Activated naive CD4-positive, alpha-beta T cell (primary cell): ENCODE measurements around the gene JMJD4.

Experiments used
- DNase-seq, 4 experiments: peaks; one replicate each; lab custom pipeline; 2025; lab: John Stamatoyannopoulos, UW

The JMJD4 gene

GRCh38 chr1:227768640-227769039, 33.5 kb upstream of the JMJD4 start:
- no peak for DNase-seq

- DNase-seq: no peak
Measured at GRCh38 chr1:227768125-227768439, 33.0 kb upstream of the JMJD4 start.

- DNase-seq: no peak
Measured at GRCh38 chr1:227767401-227768124, 32.5 kb upstream of the JMJD4 start.

GRCh38 chr1:227766653-227767277, 31.7 kb upstream of the JMJD4 start:
- DNase-seq: no peak

GRCh38 chr1:227766015-227766634, 31.0 kb upstream of the JMJD4 start:
- DNase-seq: peak in 2 of 4 experiments; percentile 56 to 62

GRCh38 chr1:227765261-227766014, 30.3 kb upstream of the JMJD4 start:
- DNase-seq: no peak

GRCh38 chr1:227764019-227764391, 28.9 kb upstream of the JMJD4 start:
- no peak for DNase-seq

GRCh38 chr1:227763246-227764018, 28.3 kb upstream of the JMJD4 start:
- no peak for DNase-seq

- peak; percentile 44 to 82 (median 62) for DNase-seq
Measured at GRCh38 chr1:227762231-227762911, 27.3 kb upstream of the JMJD4 start.

GRCh38 chr1:227761621-227762230, 26.6 kb upstream of the JMJD4 start:
- DNase-seq: no peak

- no peak for DNase-seq
Measured at GRCh38 chr1:227760377-227760776, 25.3 kb upstream of the JMJD4 start.

- DNase-seq: no peak
Measured at GRCh38 chr1:227759341-227760300, 24.5 kb upstream of the JMJD4 start.

- DNase-seq: no peak
Measured at GRCh38 chr1:227758366-227758765, 23.3 kb upstream of the JMJD4 start.

GRCh38 chr1:227757781-227758180, 22.7 kb upstream of the JMJD4 start:
- no peak for DNase-seq

GRCh38 chr1:227756172-227756959, 21.3 kb upstream of the JMJD4 start:
- DNase-seq: no peak

- no peak for DNase-seq
Measured at GRCh38 chr1:227754958-227755357, 19.9 kb upstream of the JMJD4 start.

GRCh38 chr1:227753999-227754711, 19.1 kb upstream of the JMJD4 start:
- DNase-seq: no peak
